B cell (primary cell): ENCODE data around the gene IFNLR1. TPM values are rescaled to one million over a fixed set of nuclear protein-coding genes. Genes with fewer than 3 reads are reported as not detected.

Experiments
- ATAC-seq: fragments of 200-7000 bp; cut with Tn5 transposase; one replicate; pipeline ENCODE4 v1.10.0; 2021; ENCODE audit warnings: low read depth, mild to moderate bottlenecking, moderate number of reproducible peaks, moderate library complexity
- CTCF ChIA-PET: fragments of 350-600 bp; sonication (Branson Sonifier 250); formaldehyde crosslinking; loops from one replicate; lab custom pipeline; 2021; ENCODE audit warnings: antibody characterized with exemption, inconsistent platforms; lab: Charles Lee
- POLR2A ChIA-PET: fragments of 350-600 bp; sonication (Branson Sonifier 250); formaldehyde crosslinking; loops from one replicate; lab custom pipeline; 2021; ENCODE audit warnings: antibody characterized with exemption; lab: Charles Lee
- DNase-seq: peaks from one replicate; pipeline ENCODE4 v3.0.0; 2013
- H2AFZ ChIP-seq: 2 replicates; pipeline ENCODE4 v1.6.1; 2012; ENCODE audit warnings: mild to moderate bottlenecking, low read depth, low read length; ENCODE audit not compliant: insufficient read depth, poor library complexity, severe bottlenecking
- H3K27ac ChIP-seq, 2 donors: 1 replicate in 1 of 2; 2 replicates in 1 of 2; pipeline ENCODE4 v1.5.1; 2012 to 2013; ENCODE audit warnings: low read length in 2 of 2, mild to moderate bottlenecking in 2 of 2, moderate library complexity in 1 of 2
- H3K27me3 ChIP-seq, 4 experiments: fragments of 200-600 bp in 1 of 4; sonication (generic) in 1 of 4; replicated peaks in 1 of 4; 1 replicate in 2 of 4; 2 replicates in 2 of 4; pipeline versions ENCODE4 v1.6.1 to v1.7.0; 2013 to 2016; ENCODE audit warnings: low read length in 3 of 4, mild to moderate bottlenecking in 2 of 4, mixed read lengths in 1 of 4, moderate library complexity in 1 of 4; ENCODE audit not compliant: insufficient read depth in 4 of 4, control insufficient read depth in 3 of 4; ENCODE audit errors: control extremely low read depth in 1 of 4
- H3K36me3 ChIP-seq, 2 experiments: replicated peaks in 1 of 2; 1 replicate in 1 of 2; 2 replicates in 1 of 2; pipeline versions ENCODE4 v1.6.1 to v1.7.1; 2013; ENCODE audit warnings: low read length in 1 of 2; ENCODE audit not compliant: insufficient read depth in 2 of 2, control insufficient read depth in 1 of 2; ENCODE audit errors: control extremely low read depth in 1 of 2, extremely low read depth in 1 of 2
- H3K4me1 ChIP-seq, 2 donors: fragments of 200-600 bp in 1 of 2; sonication (generic) in 1 of 2; 1 replicate in 1 of 2; 2 replicates in 1 of 2; pipeline versions ENCODE4 v1.5.1 to v1.6.1; 2013 to 2017; ENCODE audit warnings: low read length in 2 of 2; ENCODE audit not compliant: control insufficient read depth in 2 of 2, insufficient read depth in 2 of 2
- H3K4me2 ChIP-seq: replicated peaks from 2 replicates; pipeline ENCODE3; 2012; ENCODE audit warnings: mild to moderate bottlenecking, low read depth, low read length; ENCODE audit not compliant: poor library complexity, severe bottlenecking
- H3K4me3 ChIP-seq, 5 experiments: fragments of 200-600 bp in 1 of 5; sonication (generic) in 1 of 5; 1 replicate in 3 of 5; 2 replicates in 2 of 5; pipeline versions ENCODE4 v1.5.1 to v1.7.0; 2011 to 2016; ENCODE audit warnings: low read length in 4 of 5, mild to moderate bottlenecking in 4 of 5, low read depth in 2 of 5, control low read depth in 1 of 5, moderate library complexity in 1 of 5; ENCODE audit not compliant: insufficient read depth in 1 of 5; ENCODE audit errors: control extremely low read depth in 1 of 5, extremely low read depth in 1 of 5
- H3K79me2 ChIP-seq: fragments of 200-600 bp; sonication (generic); one replicate; pipeline ENCODE4 v1.6.0; 2016; ENCODE audit warnings: low read length; ENCODE audit not compliant: control insufficient read depth, insufficient read depth
- H3K9ac ChIP-seq: fragments of 200-600 bp; sonication (generic); 2 replicates; pipeline ENCODE4 v1.6.1; 2017; ENCODE audit warnings: mild to moderate bottlenecking, low read length, moderate library complexity
- H3K9me3 ChIP-seq, 3 donors: one replicate each; pipeline versions ENCODE4 v1.6.1 to v1.7.1; 2013; ENCODE audit warnings: low read length in 2 of 3; ENCODE audit not compliant: control insufficient read depth in 2 of 3, insufficient read depth in 1 of 3; ENCODE audit errors: control extremely low read depth in 1 of 3
- H4K20me1 ChIP-seq: 2 replicates; pipeline ENCODE4 v1.6.0; 2012; ENCODE audit warnings: mild to moderate bottlenecking, low read length; ENCODE audit not compliant: insufficient read depth, control insufficient read depth, poor library complexity, severe bottlenecking
- H3K27ac Mint-ChIP-seq: one replicate; pipeline ENCODE4 v1.8.0; 2021; ENCODE audit warnings: mixed read lengths
- H3K27me3 Mint-ChIP-seq: one replicate; pipeline ENCODE4 v1.8.0; 2021; ENCODE audit warnings: mixed read lengths
- H3K4me1 Mint-ChIP-seq: one replicate; pipeline ENCODE4 v1.8.0; 2021; ENCODE audit warnings: mixed read lengths
- H3K4me3 Mint-ChIP-seq: one replicate; pipeline ENCODE4 v1.8.0; 2021; ENCODE audit warnings: mixed read lengths
- H3K9me3 Mint-ChIP-seq: one replicate; pipeline ENCODE4 v1.8.0; 2022; ENCODE audit warnings: mixed read lengths; ENCODE audit not compliant: insufficient read depth
- EZH2 ChIP-seq: IDR thresholded peaks from 2 replicates; pipeline ENCODE4 v1.6.1; 2012; ENCODE audit warnings: borderline replicate concordance, low read depth, mild to moderate bottlenecking, moderate library complexity, low read length; ENCODE audit not compliant: insufficient read depth, poor library complexity, severe bottlenecking
- WGBS: methylation state at CpG from one replicate; pipeline ENCODE4 v1.1.5; 2013; ENCODE audit warnings: missing lambda C conversion rate; ENCODE audit not compliant: insufficient coverage; 5-methylcytosine and 5-hydroxymethylcytosine counted together
- intact Hi-C: fragments of 100-400 bp; cut with micrococcal nuclease; formaldehyde crosslinking; loops from one replicate; pipeline ENCODE4 v1.10.0; 2022
- polyA plus RNA-seq: library from polyadenylated mRNA; depleted of rRNA; stranded (reverse); fragments of >200 nt; gene quantifications from 2 replicates; pipeline ENCODE4 v1.2.3, GENCODE V29; 2012
- total RNA-seq, 2 donors: library from RNA; stranded (reverse); fragments of 120-200 nt in 1 of 2; gene quantifications; 1 replicate in 1 of 2; 2 replicates in 1 of 2; pipeline versions ENCODE4 v1.2.3 to v1.2.4, GENCODE V29; 2013 to 2022
- TF ChIP-seq, protein P1 (sequence below): fragments of 200-600 bp; IDR thresholded peaks from one replicate; pipeline ENCODE4 v1.8.0; 2022; ENCODE audit warnings: antibody characterized with exemption, mild to moderate bottlenecking

The IFNLR1 gene
- total and polyA plus RNA-seq, 2 donors (not counting 1 experiment from before 2014, with no cell fraction given), result 14.7 to 39.7 TPM

DNA sequence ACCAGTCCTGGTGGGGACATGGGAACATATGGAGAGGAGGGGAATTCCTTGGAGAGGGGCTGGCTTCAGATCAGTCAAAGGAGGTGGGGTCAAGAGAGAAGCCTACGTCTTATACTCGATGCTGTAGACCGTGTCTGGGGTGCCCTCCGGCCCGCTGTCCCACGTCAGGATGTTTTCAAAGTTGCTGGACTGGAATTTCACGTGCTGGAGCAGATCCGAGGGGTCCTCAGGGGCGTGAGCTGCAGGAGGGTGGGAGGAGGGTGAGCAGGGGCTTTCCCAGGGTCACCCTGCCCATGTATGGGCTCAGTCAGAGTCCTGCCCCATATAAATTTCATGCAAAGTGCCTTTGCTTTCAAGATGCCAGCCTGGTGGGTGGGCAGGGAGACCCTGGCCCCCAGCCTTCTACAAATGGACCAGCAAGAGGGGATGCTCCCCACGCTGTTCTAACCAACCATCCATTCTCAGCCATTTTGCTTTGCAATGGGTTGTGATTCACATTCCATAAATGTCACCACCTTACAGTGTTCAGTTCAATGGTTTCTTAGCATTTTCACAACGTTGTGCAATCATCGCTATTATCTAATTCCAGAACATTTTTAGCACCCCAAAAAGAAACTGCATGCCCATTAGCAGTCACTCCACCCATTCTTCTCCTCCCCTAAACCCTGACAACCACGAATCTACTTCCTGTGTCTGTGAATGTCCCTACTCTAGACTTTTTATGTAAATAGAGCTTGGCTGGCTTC, 48.4 kb downstream of the IFNLR1 start:
- Histone ChIP-seq H3K4me1 (no peaks in the 10 kb centered on the region), H3K4me3 (no peak overlapping the region), H3K27ac (no peak overlapping the region), H3K9me3 (peaks cover 0 to 3% (median 0%) of the 10 kb centered on the region in 3 donors), H3K79me2 (no peaks in the 10 kb centered on the region), H3K4me2 (no peak overlapping the region), H3K36me3 (no peaks in the 10 kb centered on the region), H2AFZ (no peak overlapping the region), H4K20me1 (no peaks in the 10 kb centered on the region), H3K27me3 (no peaks in the 10 kb centered on the region), H3K9ac (no peak overlapping the region)
- Mint-ChIP-seq H3K4me3 (no peak overlapping the region), H3K4me1 (peaks cover 2% of the 10 kb centered on the region), H3K27me3 (peaks cover 7% of the 10 kb centered on the region), H3K27ac (no peak overlapping the region), H3K9me3 (no peaks in the 10 kb centered on the region)
- ATAC-seq (no peak), DNase-seq (no peak)
- TF ChIP-seq EZH2, result no peak
- TF ChIP-seq, protein P1, sequence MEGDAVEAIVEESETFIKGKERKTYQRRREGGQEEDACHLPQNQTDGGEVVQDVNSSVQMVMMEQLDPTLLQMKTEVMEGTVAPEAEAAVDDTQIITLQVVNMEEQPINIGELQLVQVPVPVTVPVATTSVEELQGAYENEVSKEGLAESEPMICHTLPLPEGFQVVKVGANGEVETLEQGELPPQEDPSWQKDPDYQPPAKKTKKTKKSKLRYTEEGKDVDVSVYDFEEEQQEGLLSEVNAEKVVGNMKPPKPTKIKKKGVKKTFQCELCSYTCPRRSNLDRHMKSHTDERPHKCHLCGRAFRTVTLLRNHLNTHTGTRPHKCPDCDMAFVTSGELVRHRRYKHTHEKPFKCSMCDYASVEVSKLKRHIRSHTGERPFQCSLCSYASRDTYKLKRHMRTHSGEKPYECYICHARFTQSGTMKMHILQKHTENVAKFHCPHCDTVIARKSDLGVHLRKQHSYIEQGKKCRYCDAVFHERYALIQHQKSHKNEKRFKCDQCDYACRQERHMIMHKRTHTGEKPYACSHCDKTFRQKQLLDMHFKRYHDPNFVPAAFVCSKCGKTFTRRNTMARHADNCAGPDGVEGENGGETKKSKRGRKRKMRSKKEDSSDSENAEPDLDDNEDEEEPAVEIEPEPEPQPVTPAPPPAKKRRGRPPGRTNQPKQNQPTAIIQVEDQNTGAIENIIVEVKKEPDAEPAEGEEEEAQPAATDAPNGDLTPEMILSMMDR, result no peak
- WGBS, result 80% methylated on average over 10 of the region's 13 CpGs
- ChIA-PET POLR2A (no interaction called here), CTCF (interaction anchor here (0.9 kb wide), 1 partner anchor 10 kb away, joined by 3 read pairs; no protein-coding TSS in a partner anchor)
- intact Hi-C loops, result no loop called here

DNA sequence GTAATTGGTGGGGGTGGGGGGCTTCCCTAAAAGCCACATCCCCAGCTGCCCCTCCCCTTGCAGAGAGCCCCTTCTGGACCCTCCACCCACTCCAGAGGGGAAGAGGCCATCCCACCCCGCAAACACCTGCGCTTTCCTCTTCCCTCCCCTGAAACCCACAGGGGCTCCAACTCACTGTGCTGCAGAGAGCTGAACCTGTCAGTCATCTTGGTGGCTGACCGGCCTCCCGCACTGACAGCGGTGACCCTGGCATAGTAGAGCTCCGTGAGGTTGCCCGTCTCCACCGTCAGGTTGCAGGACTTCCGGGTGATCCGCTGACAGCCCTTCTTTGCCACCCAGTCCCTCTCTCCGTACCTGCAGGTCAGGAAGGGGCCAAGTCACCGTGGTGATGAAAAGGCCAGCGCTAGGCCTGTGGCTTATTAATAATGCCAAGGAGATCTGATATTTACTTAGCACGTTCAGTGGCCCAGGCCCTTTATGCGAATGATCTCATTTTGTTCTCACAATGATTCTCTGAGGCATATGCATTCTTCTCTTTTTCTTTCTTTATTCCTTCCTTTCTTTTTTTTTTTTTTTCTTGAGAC, 50.0 kb downstream of the IFNLR1 start:
- H3K9me3 Mint-ChIP-seq, result no peaks in the 10 kb centered on the region
- Histone ChIP-seq H3K4me2 (no peak overlapping the region), H3K79me2 (no peaks in the 10 kb centered on the region), H3K27me3 (no peaks in the 10 kb centered on the region), H3K4me3 (no peak overlapping the region), H3K9me3 (peaks cover 0 to 3% (median 0%) of the 10 kb centered on the region in 3 donors), H3K4me1 (no peaks in the 10 kb centered on the region), H4K20me1 (no peaks in the 10 kb centered on the region), H3K9ac (no peak overlapping the region), H3K36me3 (no peaks in the 10 kb centered on the region), H2AFZ (no peak overlapping the region), H3K27ac (no peak overlapping the region)
- WGBS, result 92% methylated on average over 15 of the region's 15 CpGs
- intact Hi-C loops, result no loop called here
- H3K27me3 Mint-ChIP-seq, result peaks cover 10% of the 10 kb centered on the region
- no peak overlapping the region for H3K27ac Mint-ChIP-seq
- ATAC-seq, result no peak
- CTCF ChIA-PET, result no interaction called here
- POLR2A ChIA-PET, result interaction anchor here (0.6 kb wide), 1 partner anchor 51 kb away, joined by 4 read pairs; no protein-coding TSS in a partner anchor
- no peak overlapping the region for H3K4me3 Mint-ChIP-seq
- H3K4me1 Mint-ChIP-seq, result peaks cover 2% of the 10 kb centered on the region
- TF ChIP-seq, protein P1, result no peak
- no peak for TF ChIP-seq EZH2
- DNase-seq, result no peak
